Fibroblast of peridontal ligament (primary cell): ENCODE results near the gene GABRB1.

Experiments used
- DNase-seq: peaks from one replicate; pipeline ENCODE4 v3.0.0-alpha.2; 2010; ENCODE audit errors: extremely low read depth

GABRB1 gene

DNA sequence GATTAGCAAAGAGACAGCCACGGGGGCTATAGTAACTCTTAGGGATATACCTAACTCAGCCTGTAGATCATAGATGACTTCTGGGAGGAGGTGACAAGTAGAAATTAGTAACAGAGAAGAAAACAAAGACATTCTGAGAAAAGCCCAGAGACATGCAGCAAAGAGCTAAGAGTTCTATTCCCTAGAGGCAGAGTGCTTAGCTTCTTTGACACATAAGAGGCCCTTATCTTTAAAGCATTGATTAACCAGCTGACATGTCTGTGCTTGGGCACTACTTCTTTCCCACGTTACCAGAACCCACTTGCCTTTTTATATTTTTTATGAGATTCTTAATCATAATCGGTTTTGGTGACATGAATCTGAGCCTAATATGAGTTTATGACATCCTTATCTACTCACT lies 179.5 kb downstream of the GABRB1 start:
- DNase-seq = no peak

GRCh38 chr4:47213106-47213505 lies 181.7 kb downstream of the GABRB1 start:
- peak; percentile 15 for DNase-seq

DNA sequence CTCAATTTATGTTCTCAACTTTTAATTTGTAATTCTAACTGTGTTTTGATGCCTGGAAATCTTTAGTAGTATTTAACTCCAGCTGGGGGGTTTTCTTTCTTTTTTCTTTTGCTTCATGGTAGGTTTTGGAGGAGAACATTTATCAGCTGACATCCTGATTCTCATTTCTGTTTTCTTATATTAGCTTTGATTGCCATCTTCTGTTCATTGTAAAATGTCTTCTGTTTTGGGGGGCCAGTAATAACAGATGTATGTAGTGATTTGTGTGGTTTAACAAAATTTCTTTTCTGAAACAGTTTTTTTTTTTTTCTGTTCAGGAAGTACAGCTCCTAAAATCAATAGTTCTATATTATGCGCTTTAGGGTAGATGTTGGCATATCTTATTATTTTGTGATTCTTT lies 182.2 kb downstream of the GABRB1 start:
- no peak for DNase-seq

- peak; percentile 87 for DNase-seq
Measured at GRCh38 chr4:47213971-47214370, 182.6 kb downstream of the GABRB1 start.

DNA sequence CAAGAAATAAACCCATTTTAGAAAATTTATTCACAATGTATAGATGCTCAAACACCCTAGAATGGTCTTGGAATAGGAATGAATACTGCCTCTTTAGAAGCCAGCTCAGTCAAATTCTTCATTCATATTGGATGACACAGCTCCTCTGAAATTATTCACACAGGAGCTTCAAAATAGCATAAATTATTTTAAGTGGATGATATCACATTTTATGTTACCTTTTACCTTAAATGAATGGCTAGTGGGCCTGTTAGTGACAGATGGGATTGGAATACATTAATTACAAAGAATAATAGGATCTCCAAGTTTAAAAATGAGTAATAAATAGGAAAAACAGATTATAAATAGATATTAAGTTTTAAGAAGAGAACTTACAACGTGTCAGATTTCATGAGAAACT lies 184.4 kb downstream of the GABRB1 start:
- DNase-seq = no peak

DNA sequence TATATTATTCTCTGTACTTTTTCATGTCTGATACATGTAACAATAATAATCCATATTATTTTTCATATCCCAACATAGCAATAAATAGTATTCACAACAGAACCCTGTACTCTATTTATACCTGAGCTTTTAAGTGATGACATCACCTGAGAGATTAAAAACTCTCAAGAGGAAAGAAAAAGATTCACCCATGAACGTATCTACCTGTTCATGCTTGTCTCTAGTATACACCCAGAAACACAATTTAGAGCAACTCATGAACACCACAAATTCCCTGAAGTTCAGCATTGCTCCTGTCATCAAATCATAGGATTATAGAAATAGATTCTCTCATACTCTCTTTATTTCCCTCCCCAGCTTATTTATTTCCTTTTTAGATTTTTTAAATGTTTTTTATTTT lies 185.9 kb downstream of the GABRB1 start:
- no peak for DNase-seq

DNA sequence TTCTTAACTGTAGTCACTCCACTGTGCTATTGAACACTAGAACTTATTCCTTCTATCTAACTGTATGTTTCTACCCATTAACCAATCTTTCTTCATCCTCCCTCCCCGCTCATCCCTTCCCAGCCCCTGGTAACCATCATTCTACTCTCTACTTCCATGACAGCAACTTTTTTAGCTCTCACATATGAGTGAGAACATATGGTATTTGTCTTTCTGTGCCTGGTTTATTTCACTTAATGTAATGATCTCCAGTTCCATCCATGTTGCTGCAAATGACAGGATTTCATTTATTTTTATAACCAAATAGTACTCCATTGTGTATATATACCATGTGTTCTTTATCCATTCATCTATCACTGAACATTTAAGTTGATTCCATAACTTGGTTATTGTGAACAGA lies 186.5 kb downstream of the GABRB1 start:
- DNase-seq = no peak

DNA sequence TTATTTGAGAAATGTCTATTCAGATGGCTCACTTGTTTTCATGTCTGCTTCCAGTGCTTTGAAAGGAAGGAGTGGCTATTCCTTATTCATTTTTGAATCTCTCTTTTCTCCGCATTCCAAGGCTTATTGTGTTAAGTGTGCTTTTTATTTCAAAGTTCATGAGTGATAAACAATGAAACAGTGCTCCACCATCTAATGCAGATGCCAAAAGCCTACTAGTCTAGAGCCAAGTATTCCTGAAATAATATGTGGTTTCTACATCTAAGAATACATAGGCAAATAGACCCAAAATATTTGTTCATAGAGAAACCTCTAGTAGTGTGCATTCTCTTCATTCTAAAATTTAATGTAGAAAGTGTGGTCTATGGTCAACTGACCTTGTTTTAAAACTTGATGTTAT lies 187.3 kb downstream of the GABRB1 start:
- DNase-seq = peak; percentile 19

DNA sequence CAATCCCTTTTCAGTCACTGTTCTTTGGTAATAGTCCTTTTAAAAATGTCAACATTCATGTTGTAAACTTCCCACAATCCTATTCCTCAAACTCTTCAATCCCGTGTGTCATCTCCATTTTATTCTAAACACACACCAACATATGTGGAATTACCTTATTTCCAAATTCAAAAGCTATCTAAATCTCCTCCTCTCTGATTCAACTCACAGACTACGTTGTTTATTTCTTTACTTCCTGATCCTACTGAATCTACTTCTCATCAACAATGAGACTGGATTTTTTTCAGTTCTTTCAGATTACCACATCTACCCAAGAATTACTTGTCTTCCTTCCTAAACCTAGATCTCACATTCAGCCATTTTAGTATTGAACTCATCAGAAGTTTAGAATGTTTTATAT lies 188.2 kb downstream of the GABRB1 start:
- DNase-seq = no peak

DNA sequence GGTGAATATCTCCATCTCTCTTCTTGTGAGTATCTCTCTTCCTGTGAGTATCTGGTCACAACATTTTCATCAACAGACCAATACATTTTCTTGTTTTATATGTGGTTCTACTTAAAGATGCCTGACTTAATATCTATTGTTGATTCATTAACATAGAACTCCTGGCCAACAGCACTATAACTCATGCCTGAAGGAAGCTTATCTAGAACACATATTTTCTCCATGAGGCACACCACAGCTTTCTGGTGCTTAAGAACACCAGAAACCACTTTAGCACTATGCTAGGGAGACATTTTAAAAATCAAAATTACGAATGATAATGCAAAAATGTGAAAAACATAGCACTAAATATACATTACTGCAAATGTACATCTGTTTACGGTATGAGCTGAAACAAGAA lies 190.4 kb downstream of the GABRB1 start:
- peak; percentile 51 for DNase-seq

DNA sequence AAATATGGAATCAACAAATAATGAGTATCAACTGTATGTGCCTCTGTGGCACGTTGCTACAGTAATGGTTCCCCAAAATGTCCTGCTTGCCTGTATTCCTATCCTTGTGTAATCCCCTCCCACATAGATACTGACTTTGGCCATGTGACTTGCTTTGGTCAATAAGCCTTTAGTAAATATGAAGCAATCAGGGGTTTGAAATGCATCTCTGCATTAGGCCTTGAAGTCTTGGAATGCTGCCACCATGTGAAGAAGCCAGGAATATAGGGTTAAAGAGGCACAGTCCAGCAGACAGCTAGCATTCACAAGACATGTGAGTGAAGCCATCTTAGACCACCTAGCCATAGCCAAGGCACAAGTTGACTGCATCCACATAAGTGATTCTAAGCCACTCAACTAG lies 190.9 kb downstream of the GABRB1 start:
- peak; percentile 15 for DNase-seq

DNA sequence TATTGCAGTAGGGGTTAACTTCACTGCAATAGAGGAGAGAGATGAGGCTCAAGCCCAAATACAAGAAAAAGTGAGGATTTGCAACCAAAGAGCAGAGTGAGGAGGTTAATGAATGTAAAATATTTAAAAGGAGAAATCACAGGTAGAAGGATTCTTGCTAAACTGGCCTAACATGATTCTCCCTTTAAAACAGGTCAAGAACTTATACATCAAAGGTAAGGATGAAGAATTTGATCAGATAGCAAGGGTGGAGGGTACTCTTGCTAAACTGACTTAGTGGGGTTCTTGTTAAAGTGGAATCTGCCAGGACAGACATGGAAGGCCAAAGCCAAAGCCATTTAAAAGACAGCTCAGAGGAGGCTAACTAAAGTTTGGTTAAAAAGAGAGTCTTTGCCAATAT lies 193.0 kb downstream of the GABRB1 start:
- no peak for DNase-seq

DNA sequence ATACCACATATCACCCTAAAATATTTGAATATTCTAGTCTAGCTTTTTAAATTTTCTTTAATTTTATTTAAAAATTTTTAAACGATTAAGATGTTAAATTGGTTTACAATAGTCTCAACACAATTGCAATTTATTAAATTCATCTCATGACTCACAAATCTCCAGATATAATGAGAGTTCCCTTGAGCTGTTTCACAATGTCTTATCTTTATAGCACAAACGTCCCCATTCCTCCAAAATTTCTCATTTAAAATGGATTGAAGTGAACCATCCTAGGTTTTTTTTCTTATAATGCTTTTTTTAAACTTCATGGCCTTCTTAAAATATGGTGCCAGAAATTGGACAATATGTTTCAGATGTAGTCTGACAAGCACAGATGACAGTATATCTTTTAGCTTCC lies 204.4 kb downstream of the GABRB1 start:
- no peak for DNase-seq

DNA sequence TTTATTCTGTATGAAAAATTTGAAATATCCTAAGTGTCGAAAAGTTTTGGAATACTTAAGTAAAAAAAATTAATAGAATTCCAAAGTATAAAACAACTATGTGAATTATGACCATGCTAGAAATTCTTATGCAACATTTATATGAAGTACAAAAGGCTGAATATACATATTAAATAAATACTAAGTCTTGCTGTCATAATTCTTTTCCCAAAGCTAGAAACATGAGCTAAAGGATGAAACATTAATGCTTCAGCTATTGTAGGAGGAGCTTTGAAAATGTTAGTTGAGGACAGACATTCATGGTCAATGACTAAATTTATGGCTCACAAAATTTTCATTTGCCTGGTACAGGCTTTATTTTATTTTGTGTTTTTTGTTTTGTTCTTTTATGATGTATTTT lies 207.3 kb downstream of the GABRB1 start:
- DNase-seq = peak; percentile 51

DNA sequence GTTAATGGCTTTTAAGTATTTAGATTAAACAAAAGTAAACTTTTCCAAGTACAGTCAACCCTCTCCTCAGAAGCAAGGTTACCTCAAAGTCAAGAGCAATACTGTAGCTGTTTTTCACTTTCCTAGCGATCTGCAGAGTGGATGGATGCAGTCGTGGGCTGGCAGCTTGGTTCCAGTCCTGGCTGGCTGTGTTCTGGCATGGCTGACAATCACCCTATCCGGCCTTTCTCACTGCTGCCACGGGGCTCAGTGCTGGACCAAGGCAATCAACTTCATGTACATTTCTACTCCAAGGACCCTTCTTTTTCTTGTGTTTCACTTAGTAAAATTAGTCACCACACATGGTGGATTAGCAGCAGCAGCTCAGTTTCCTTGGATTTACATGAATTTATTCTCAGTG lies 208.3 kb downstream of the GABRB1 start:
- DNase-seq = no peak

DNA sequence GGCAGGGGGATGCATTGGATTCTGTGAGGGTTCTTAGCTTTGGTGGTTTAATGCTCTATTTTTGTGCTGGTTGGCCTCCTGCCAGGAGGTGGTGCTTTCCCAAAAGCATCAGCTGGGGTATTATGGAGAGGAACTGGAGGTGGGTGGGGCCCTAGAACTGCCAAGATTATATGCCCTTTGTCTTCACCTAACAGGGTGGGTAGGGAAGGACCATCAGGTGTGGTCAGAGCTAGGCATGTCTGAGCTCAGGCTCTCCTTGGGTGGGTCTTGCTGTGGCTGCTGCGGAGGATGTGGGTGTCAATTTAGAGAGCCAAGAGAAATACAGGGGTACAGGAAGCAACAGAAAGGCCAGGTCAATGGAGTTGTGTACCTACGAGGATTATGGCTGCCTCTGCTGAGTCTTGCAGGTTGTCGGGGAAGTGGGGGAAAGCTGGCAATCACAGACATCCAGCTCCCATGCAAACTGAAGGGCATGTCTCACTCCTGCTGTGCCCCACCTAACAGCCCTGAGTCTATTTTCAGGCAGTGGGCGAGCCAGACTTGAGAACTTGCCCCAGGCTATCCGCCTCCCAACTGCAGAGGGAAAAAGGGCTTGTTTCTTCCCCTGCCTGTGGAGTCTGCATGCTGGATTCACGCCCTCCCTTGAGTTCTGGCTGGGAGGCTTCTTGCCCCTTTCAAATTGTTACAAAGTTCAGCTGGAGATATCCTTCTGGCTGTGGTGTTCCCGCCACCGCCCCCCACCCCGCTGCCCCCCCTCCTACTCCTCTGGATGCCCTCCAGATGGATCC lies 220.2 kb downstream of the GABRB1 start:
- DNase-seq = no peak

- DNase-seq = no peak
Measured at GRCh38 chr4:47263721-47264120, 232.4 kb downstream of the GABRB1 start.

DNA sequence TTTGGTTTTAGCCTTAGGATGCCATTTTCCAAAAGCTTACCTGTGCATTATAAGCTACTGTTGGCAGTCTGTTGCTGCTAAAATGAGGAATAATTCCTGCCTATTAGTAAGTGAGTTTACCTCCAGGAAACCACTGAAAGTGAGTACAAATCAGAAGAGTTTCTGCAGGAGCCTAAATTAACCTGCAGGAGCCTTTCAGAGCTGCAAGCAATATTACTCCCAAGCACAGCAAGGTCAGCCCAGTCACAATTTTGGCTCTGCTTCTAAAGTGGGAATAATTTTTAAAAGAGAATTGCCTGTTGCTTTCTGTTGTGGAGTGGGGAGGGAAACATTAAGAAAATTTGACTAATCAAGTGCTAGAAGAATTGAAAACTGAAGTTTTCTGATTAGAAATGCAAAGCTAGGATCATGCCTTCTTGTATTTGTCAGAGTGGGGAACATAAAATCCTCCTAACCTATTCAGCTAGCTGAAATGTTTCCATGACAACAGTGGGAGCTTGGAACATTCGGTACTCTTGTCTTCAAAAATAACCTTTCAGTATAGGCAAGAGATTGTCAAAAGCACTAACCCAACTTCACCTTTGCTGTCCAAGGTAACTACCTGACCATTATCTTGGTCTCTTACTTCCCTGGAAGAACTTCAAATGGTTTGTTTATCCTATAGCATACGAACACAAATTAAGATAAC lies 239.0 kb downstream of the GABRB1 start:
- no peak for DNase-seq

GRCh38 chr4:47271291-47271690 lies 239.9 kb downstream of the GABRB1 start:
- DNase-seq = no peak

DNA sequence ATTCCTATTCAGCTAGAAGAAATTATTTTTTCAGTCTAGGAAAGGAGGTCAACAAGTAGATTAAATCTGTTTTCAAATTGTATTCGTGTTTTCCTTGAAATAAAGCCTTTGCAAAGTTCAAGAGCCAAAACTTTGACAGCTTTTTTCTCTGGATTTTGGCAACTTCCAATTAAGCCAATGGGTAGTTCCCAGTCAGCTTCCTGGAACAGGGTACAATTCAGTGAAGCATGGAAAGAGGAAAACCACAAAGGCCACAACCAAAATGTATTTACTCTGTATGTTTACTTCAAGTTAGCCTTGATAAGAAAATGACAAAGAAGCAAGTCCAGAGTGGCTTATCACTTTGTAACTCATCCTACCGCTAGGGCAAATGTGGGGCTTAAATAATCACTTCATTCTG lies 243.5 kb downstream of the GABRB1 start:
- DNase-seq = no peak

- DNase-seq = no peak
Measured at GRCh38 chr4:47275595-47275994, 244.2 kb downstream of the GABRB1 start.

- peak; percentile 8 for DNase-seq
Measured at GRCh38 chr4:47278631-47279030, 247.3 kb downstream of the GABRB1 start.

DNA sequence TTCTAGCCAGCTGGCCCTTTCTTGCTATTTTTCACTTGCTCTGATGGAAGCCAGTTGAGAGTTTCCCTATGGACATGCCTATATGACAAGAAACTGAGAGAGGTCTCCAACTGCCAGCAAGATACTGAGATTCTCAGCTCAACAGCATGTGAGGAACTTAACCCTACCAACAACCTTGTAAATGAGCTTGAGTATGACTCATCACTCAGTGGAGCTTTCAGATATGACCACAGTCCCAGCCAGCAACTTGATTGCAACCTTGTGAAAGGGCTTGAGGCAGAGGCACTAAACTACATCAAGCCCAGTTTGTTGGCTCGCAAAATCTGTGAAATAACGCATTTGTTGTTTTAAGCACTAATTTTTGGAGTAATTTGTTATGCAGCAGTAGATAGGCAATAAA lies 256.4 kb downstream of the GABRB1 start:
- peak; percentile 68 for DNase-seq

DNA sequence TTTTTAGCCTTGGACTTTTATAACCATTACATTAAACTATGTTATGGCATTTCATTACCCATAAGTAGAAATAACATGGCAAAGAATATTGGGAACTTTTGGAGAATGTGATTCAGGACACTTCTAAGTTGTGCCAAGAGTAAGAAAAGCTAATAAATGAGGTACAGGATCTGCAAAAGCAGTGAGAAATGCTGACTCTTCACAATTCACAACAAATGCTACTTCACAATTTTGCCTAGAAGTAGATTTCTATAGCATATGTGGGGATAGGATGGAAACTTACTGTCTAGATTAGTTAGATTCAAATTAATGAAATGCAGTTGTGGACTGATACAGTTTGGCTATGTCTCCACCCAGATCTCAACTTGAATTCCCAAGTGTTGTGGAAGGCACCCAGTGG lies 258.4 kb downstream of the GABRB1 start:
- DNase-seq = no peak
